Measurements from ENCODE around the gene DYDC2. TPM values are rescaled to one million over a fixed set of nuclear protein-coding genes. Genes with fewer than 3 reads are reported as not detected.

Gene DYDC2
- total and polyA plus RNA-seq, 12 donors, result not detected

GRCh38 chr10:80410578-80411145 is 54.1 kb downstream of the DYDC2 start:
- no peak for ATAC-seq
- Histone ChIP-seq H3K9me3 (no peaks in the 10 kb centered on the region), H3K36me3 (no peaks in the 10 kb centered on the region), H3K4me1 (peaks cover 10 to 87% (median 75%) of the 10 kb centered on the region in 9 donors), H3K27me3 (peaks cover 0 to 9% (median 0%) of the 10 kb centered on the region in 7 donors), H3K4me3 (peak overlapping the region in 3 of 10 donors; percentile 2 to 86 (median 83)), H3K27ac (peak overlapping the region in 9 of 10 donors; percentile 26 to 93 (median 75))
- TF ChIP-seq CTCF (IDR thresholded peaks at IDR 0.05), result no peak
- intact Hi-C loops (cut with DNase I), result loop anchor here in 1 of 10 donors (5.0 kb wide), 1 partner anchor 42 kb away; the partner anchor contains the start of gene TSPAN14
- DNase-seq, result no peak
- WGBS, 2 donors, result 54 to 55% methylated on average over 5 of the region's 5 CpGs

GRCh38 chr10:80411267-80411668 is 54.7 kb downstream of the DYDC2 start:
- peak overlapping the region in 1 of 10 donors; percentile 86 for H3K4me3 ChIP-seq
- H3K4me1 ChIP-seq, result peaks cover 10 to 87% (median 81%) of the 10 kb centered on the region in 9 donors
- 53% methylated on average over 2 of the region's 2 CpGs for WGBS, 2 donors
- ATAC-seq (no peak), DNase-seq (peak in 1 of 2 donors; percentile 56)
- H3K36me3 ChIP-seq, result no peaks in the 10 kb centered on the region
- H3K27me3 ChIP-seq, result peaks cover 0 to 9% (median 0%) of the 10 kb centered on the region in 7 donors
- H3K27ac ChIP-seq, result peak overlapping the region in 6 of 10 donors; percentile 15 to 93 (median 72)
- H3K9me3 ChIP-seq, result no peaks in the 10 kb centered on the region
- intact Hi-C loops (cut with DNase I), result loop anchor here in 1 of 10 donors (5.0 kb wide), 1 partner anchor 41 kb away; the partner anchor contains the start of gene TSPAN14
- TF ChIP-seq CTCF (IDR thresholded peaks at IDR 0.05), result no peak

DNA sequence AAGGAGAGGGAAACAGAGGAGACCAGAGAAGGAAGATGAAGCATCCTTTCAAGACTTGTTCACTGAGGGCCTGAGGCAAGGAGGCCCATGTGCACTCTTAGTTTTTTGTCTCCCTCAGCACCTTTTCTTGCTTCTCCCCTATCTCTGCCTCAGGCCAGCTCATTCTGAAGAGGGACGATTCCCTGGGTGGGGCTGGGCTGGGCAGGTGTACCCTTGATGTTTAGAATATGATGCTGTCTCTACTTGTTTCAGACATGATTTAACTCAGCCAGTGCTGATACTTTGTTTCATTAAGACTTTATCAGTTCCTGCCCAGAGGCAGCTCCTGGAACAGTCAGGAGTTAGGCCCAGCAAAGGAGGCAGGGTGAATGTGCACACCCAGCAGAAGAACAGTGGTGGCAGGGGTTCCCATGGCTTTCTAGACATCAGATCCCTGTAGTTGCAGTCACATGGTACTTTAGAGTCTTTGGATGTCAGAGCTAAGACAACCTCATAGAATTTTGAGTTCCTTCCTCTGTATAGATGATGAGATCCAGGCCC is 55.2 kb downstream of the DYDC2 start:
- intact Hi-C loops (cut with DNase I), result loop anchor here in 1 of 10 donors (5.0 kb wide), 1 partner anchor 41 kb away; the partner anchor contains the start of gene TSPAN14
- Histone ChIP-seq H3K27me3 (peaks cover 0 to 9% (median 0%) of the 10 kb centered on the region in 7 donors), H3K4me3 (no peak overlapping the region), H3K4me1 (peaks cover 10 to 90% (median 85%) of the 10 kb centered on the region in 9 donors), H3K36me3 (no peaks in the 10 kb centered on the region), H3K9me3 (no peaks in the 10 kb centered on the region), H3K27ac (peak overlapping the region in 6 of 10 donors; percentile 15 to 88 (median 56))
- ATAC-seq (no peak), DNase-seq (no peak)
- WGBS, 2 donors, result 82 to 100% methylated on average over 1 of the region's 1 CpG
- no peak for TF ChIP-seq CTCF (IDR thresholded peaks at IDR 0.05)

- no peak for DNase-seq
- WGBS, 2 donors, result 66 to 80% methylated on average over 5 of the region's 5 CpGs
- no peak for ATAC-seq
- peaks cover 0 to 9% (median 0%) of the 10 kb centered on the region in 7 donors for H3K27me3 ChIP-seq
- intact Hi-C loops (cut with DNase I), result loop anchor here in 1 of 10 donors (5.0 kb wide), 1 partner anchor 40 kb away; the partner anchor contains the start of gene TSPAN14
- H3K27ac ChIP-seq, result peak overlapping the region in 3 of 10 donors; percentile 14 to 58 (median 19)
- no peaks in the 10 kb centered on the region for H3K9me3 ChIP-seq
- TF ChIP-seq CTCF (IDR thresholded peaks at IDR 0.05), result no peak
- no peak overlapping the region for H3K4me3 ChIP-seq
- no peaks in the 10 kb centered on the region for H3K36me3 ChIP-seq
- H3K4me1 ChIP-seq, result peaks cover 10 to 91% (median 83%) of the 10 kb centered on the region in 9 donors
Observed at GRCh38 chr10:80412486-80412885, 55.9 kb downstream of the DYDC2 start.

All from heart right ventricle (tissue), 16 donors.